Type B pancreatic cell (in vitro differentiated cells): ENCODE results near the gene TADA2A. TPM values are rescaled to one million over a fixed set of nuclear protein-coding genes. Genes with fewer than 3 reads are reported as not detected.

Experiments used
- DNase-seq: peaks from one replicate; pipeline ENCODE4 v3.0.0; 2021; ENCODE audit warnings: mixed read lengths; ENCODE audit not compliant: unreplicated experiment; ENCODE audit errors: extremely low spot score
- H3K27ac Mint-ChIP-seq: 2 replicates; pipeline ENCODE4 v1.8.0; 2021; ENCODE audit warnings: mild to moderate bottlenecking, mixed read lengths
- H3K27me3 Mint-ChIP-seq: 2 replicates; pipeline ENCODE4 v1.8.0; 2021; ENCODE audit warnings: mixed read lengths
- H3K36me3 Mint-ChIP-seq: 2 replicates; pipeline ENCODE4 v1.8.0; 2021; ENCODE audit warnings: mixed read lengths
- H3K4me1 Mint-ChIP-seq: one replicate; pipeline ENCODE4 v1.8.0; 2021; ENCODE audit warnings: mixed read lengths; ENCODE audit not compliant: unreplicated experiment
- H3K4me3 Mint-ChIP-seq: 2 replicates; pipeline ENCODE4 v1.8.0; 2021; ENCODE audit warnings: mild to moderate bottlenecking, mixed read lengths
- H3K9me3 Mint-ChIP-seq: 2 replicates; pipeline ENCODE4 v1.8.0; 2021; ENCODE audit warnings: mixed read lengths
- CTCF ChIP-seq: fragments of 200-600 bp; sonication (generic); conservative IDR thresholded peaks from 2 replicates; pipeline ENCODE4 v1.5.0; 2021; ENCODE audit warnings: antibody characterized with exemption, mild to moderate bottlenecking
- total RNA-seq: library from RNA; stranded (reverse); gene quantifications from 2 replicates; pipeline ENCODE4 v1.2.1, GENCODE V29; 2021; ENCODE audit warnings: low replicate concordance

The TADA2A gene
- total RNA-seq, 1 donor from 2014 or later = 28.5 TPM

GRCh38 chr17:37481001-37481665 lies 74.4 kb downstream of the TADA2A start:
- no peak for DNase-seq
- no peak for TF ChIP-seq CTCF
- Mint-ChIP-seq H3K36me3 (peaks cover 24% of the 10 kb centered on the region), H3K9me3 (no peaks in the 10 kb centered on the region), H3K4me1 (peaks cover 35% of the 10 kb centered on the region), H3K27ac (peak overlapping the region; percentile 21), H3K4me3 (no peak overlapping the region), H3K27me3 (no peaks in the 10 kb centered on the region)

GRCh38 chr17:37483311-37484039 lies 76.8 kb downstream of the TADA2A start:
- no peak for DNase-seq
- Mint-ChIP-seq H3K27ac (peak overlapping the region; percentile 55), H3K36me3 (peaks cover 12% of the 10 kb centered on the region), H3K27me3 (peaks cover 7% of the 10 kb centered on the region), H3K9me3 (no peaks in the 10 kb centered on the region), H3K4me1 (peaks cover 33% of the 10 kb centered on the region), H3K4me3 (no peak overlapping the region)
- no peak for TF ChIP-seq CTCF

- Mint-ChIP-seq H3K27ac (peak overlapping the region; percentile 55), H3K4me1 (peaks cover 38% of the 10 kb centered on the region), H3K27me3 (peaks cover 12% of the 10 kb centered on the region), H3K36me3 (no peaks in the 10 kb centered on the region), H3K4me3 (no peak overlapping the region), H3K9me3 (no peaks in the 10 kb centered on the region)
- no peak for DNase-seq
- no peak for TF ChIP-seq CTCF
Measured at GRCh38 chr17:37485938-37486570, 79.4 kb downstream of the TADA2A start.

- peak overlapping the region; percentile 87 for H3K27ac Mint-ChIP-seq
Measured at GRCh38 chr17:37488009-37488604, 81.4 kb downstream of the TADA2A start.

More at GRCh38 chr17:37488009-37488604, 81.4 kb downstream of the TADA2A start:
- H3K36me3 Mint-ChIP-seq = no peaks in the 10 kb centered on the region
- no peak for DNase-seq
- H3K9me3 Mint-ChIP-seq = no peaks in the 10 kb centered on the region
- no peak for TF ChIP-seq CTCF
- peaks cover 12% of the 10 kb centered on the region for H3K27me3 Mint-ChIP-seq
- peak overlapping the region; percentile 93 for H3K4me3 Mint-ChIP-seq
- H3K4me1 Mint-ChIP-seq = peaks cover 35% of the 10 kb centered on the region
